CD4-positive, alpha-beta T cell treated with Interferon alpha-2 for 1 hour (primary cell): ENCODE data around the gene ZBTB1.
"Not testable (repeated sequence)": the region's sequence is repeated elsewhere in the genome, so short reads cannot be mapped to it uniquely, and the experiment has no call there.

ENCODE experiments used
- DNase-seq, 2 donors: peaks; one replicate each; pipeline ENCODE4 v3.0.0-alpha.2; 2020 to 2022

ZBTB1 gene

GRCh38 chr14:64501411-64502171 lies 3.0 kb upstream of the ZBTB1 start:
- peak in 1 of 2 donors; percentile 55 for DNase-seq

GRCh38 chr14:64502456-64502855 lies 2.1 kb upstream of the ZBTB1 start:
- peak in 1 of 2 donors; percentile 48 for DNase-seq

GRCh38 chr14:64502887-64503433 lies 1.6 kb upstream of the ZBTB1 start:
- DNase-seq: peak; percentile 15 to 52

GRCh38 chr14:64503434-64504309 lies 898 bp upstream of the ZBTB1 start, which contains the start of gene ZBTB25:
Gene ZBTB25 (minus strand): TSS chr14:64503838. CDS start chr14:64490533, 13,305 bp downstream.
- peak; percentile 97 for DNase-seq

- DNase-seq: peak; percentile 82 to 87
These were observed 576 bp downstream of the ZBTB1 start for GRCh38 chr14:64504897-64505794.

GRCh38 chr14:64506721-64507120 lies 2.2 kb downstream of the ZBTB1 start:
- DNase-seq: peak in 1 of 2 donors; percentile 21

- peak in 1 of 2 donors; percentile 24 for DNase-seq
These were observed 3.0 kb downstream of the ZBTB1 start for GRCh38 chr14:64507376-64508156.

GRCh38 chr14:64508215-64508776 lies 3.7 kb downstream of the ZBTB1 start:
- DNase-seq: peak in 1 of 2 donors; percentile 28

GRCh38 chr14:64509036-64509435 lies 4.5 kb downstream of the ZBTB1 start:
- DNase-seq: no peak

GRCh38 chr14:64510825-64511671 lies 6.5 kb downstream of the ZBTB1 start:
- DNase-seq: peak; percentile 55 to 81

GRCh38 chr14:64513271-64513670 lies 8.7 kb downstream of the ZBTB1 start:
- no peak for DNase-seq

- no peak for DNase-seq
These were observed 10.5 kb downstream of the ZBTB1 start for GRCh38 chr14:64515053-64515452.

GRCh38 chr14:64516969-64517368 lies 12.4 kb downstream of the ZBTB1 start:
- DNase-seq: no peak

- DNase-seq: not testable (repeated sequence)
These were observed 13.1 kb downstream of the ZBTB1 start for GRCh38 chr14:64517667-64518066.

- no peak for DNase-seq
These were observed 13.7 kb downstream of the ZBTB1 start for GRCh38 chr14:64518229-64518628.

GRCh38 chr14:64520699-64521098 lies 16.1 kb downstream of the ZBTB1 start:
- DNase-seq: no peak

- no peak for DNase-seq
These were observed 18.2 kb downstream of the ZBTB1 start for GRCh38 chr14:64522591-64523355.

GRCh38 chr14:64525354-64525753 lies 20.8 kb downstream of the ZBTB1 start:
- no peak for DNase-seq

- no peak for DNase-seq
These were observed 27.0 kb downstream of the ZBTB1 start for GRCh38 chr14:64531567-64531966.
